DOHH2 (cell line): Measurements from ENCODE around the gene PDZK1IP1.

Experiments
- H3F3A ChIP-seq: fragments of 200-600 bp; sonication (generic), shearing (Covaris generic); 2 replicates; pipeline ENCODE4 v1.6.0; 2016; ENCODE audit warnings: antibody characterized with exemption, mild to moderate bottlenecking; ENCODE audit not compliant: control insufficient read depth, insufficient read depth
- H3K27ac ChIP-seq: fragments of 200-600 bp; sonication (generic); 2 replicates; pipeline ENCODE4 v1.5.1; 2014; ENCODE audit warnings: low read depth, mild to moderate bottlenecking, low read length, moderate library complexity
- H3K27me3 ChIP-seq: fragments of 200-600 bp; sonication (generic); 2 replicates; pipeline ENCODE4 v1.6.1; 2014; ENCODE audit warnings: mild to moderate bottlenecking, low read length, mixed read lengths; ENCODE audit not compliant: control insufficient read depth
- H3K36me3 ChIP-seq: fragments of 200-600 bp; sonication (generic); 2 replicates; pipeline ENCODE4 v1.6.1; 2014; ENCODE audit warnings: mild to moderate bottlenecking, low read length, moderate library complexity, mixed read lengths; ENCODE audit not compliant: control insufficient read depth
- H3K4me1 ChIP-seq: fragments of 200-600 bp; sonication (generic); 2 replicates; pipeline ENCODE4 v1.6.1; 2014; ENCODE audit warnings: mild to moderate bottlenecking, low read length, mixed read lengths; ENCODE audit not compliant: control insufficient read depth
- H3K4me2 ChIP-seq: fragments of 200-600 bp; sonication (generic); 2 replicates; pipeline ENCODE4 v1.6.0; 2014; ENCODE audit warnings: mild to moderate bottlenecking, low read length, moderate library complexity
- H3K4me3 ChIP-seq: fragments of 200-600 bp; sonication (generic); 2 replicates; pipeline ENCODE4 v1.5.1; 2014; ENCODE audit warnings: mild to moderate bottlenecking, low read length, mixed read lengths
- H3K79me2 ChIP-seq: fragments of 200-600 bp; sonication (generic); 2 replicates; pipeline ENCODE4 v1.6.1; 2014; ENCODE audit warnings: mild to moderate bottlenecking, low read length, mixed read lengths; ENCODE audit not compliant: control insufficient read depth
- H3K9me2 ChIP-seq: fragments of 200-600 bp; sonication (generic); replicated peaks from 2 replicates; pipeline ENCODE4 v1.6.1; 2014; ENCODE audit warnings: mild to moderate bottlenecking, low read length, mixed read lengths; ENCODE audit not compliant: control insufficient read depth
- H3K9me3 ChIP-seq: fragments of 200-600 bp; sonication (generic); 2 replicates; pipeline ENCODE4 v1.6.1; 2014; ENCODE audit warnings: antibody characterized with exemption, low read length, mixed read lengths; ENCODE audit not compliant: control insufficient read depth, insufficient read depth
- H4K20me1 ChIP-seq: fragments of 200-600 bp; sonication (generic); 2 replicates; pipeline ENCODE4 v1.6.0; 2014; ENCODE audit warnings: low read depth, mild to moderate bottlenecking, antibody characterized with exemption, low read length, moderate library complexity; ENCODE audit not compliant: control insufficient read depth, insufficient read depth
- EZH2phosphoT487 ChIP-seq: fragments of 200-600 bp; sonication (generic); IDR thresholded peaks from 2 replicates; pipeline ENCODE4 v1.6.1; 2017; ENCODE audit warnings: borderline replicate concordance, mild to moderate bottlenecking, antibody characterized with exemption, low read length, moderate library complexity, mixed read lengths
- TF ChIP-seq, protein P1 (sequence below): fragments of 200-600 bp; sonication (generic); IDR thresholded peaks from one replicate; pipeline ENCODE4 v1.5.1; 2014; ENCODE audit warnings: antibody characterized with exemption, mild to moderate bottlenecking, low read depth, low read length; ENCODE audit not compliant: poor library complexity, severe bottlenecking

The PDZK1IP1 gene

DNA sequence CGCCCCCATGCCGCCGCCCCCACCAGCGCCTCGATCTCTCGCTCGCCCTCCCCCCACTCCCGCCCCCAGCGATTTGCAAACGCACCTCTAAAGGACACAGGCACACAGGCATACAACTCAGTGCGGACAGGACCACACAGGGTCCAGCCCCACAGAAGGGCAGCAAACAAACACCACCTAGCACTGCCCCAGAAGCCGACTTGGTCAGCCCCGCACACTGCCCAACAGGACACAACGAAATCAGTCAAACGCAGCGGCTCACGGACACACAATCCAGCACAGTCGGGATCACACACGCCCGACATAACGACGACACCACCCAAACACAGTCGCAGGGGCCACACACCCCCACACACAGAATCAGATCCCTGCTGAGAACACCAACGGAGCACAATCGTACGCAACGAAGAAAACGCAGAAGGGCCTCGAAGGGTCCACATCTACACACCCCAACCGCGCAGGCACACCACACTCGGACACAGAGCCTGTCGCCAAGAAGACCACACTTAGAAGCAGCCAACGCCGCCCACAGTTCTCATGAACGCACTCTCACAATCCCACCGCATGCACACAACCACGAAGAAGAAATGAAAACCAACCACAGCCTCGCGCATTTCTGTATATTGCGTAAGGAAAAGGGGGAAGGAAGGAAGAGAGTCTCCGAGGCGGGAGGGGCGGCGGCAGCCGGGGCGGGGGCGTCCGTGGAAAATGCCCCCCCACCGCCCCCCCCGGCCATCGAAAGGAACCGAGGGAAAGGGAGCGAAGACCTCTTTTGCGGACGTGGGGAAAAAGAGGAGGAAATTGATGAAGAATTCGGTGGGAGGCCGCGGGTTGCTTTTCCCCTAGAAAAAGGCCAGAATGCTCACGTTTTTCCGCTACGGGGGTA lies 41.7 kb upstream of the PDZK1IP1 start:
- H4K20me1 ChIP-seq, result no peaks in the 10 kb centered on the region; the same call in 1 of the 2 replicates
- H3K4me3 ChIP-seq, result no peak overlapping the region
- peaks cover 76% of the 10 kb centered on the region for H3K27me3 ChIP-seq
- no peaks in the 10 kb centered on the region for H3K4me1 ChIP-seq
- H3K79me2 ChIP-seq, result no peaks in the 10 kb centered on the region
- H3K27ac ChIP-seq, result no peak overlapping the region
- no peaks in the 10 kb centered on the region for H3F3A ChIP-seq
- no peak overlapping the region for H3K4me2 ChIP-seq
- H3K9me3 ChIP-seq, result no peaks in the 10 kb centered on the region
- no peaks in the 10 kb centered on the region for H3K9me2 ChIP-seq
- TF ChIP-seq EZH2phosphoT487, result peak; percentile 95
- TF ChIP-seq, protein P1, sequence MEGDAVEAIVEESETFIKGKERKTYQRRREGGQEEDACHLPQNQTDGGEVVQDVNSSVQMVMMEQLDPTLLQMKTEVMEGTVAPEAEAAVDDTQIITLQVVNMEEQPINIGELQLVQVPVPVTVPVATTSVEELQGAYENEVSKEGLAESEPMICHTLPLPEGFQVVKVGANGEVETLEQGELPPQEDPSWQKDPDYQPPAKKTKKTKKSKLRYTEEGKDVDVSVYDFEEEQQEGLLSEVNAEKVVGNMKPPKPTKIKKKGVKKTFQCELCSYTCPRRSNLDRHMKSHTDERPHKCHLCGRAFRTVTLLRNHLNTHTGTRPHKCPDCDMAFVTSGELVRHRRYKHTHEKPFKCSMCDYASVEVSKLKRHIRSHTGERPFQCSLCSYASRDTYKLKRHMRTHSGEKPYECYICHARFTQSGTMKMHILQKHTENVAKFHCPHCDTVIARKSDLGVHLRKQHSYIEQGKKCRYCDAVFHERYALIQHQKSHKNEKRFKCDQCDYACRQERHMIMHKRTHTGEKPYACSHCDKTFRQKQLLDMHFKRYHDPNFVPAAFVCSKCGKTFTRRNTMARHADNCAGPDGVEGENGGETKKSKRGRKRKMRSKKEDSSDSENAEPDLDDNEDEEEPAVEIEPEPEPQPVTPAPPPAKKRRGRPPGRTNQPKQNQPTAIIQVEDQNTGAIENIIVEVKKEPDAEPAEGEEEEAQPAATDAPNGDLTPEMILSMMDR, result no peak
- no peaks in the 10 kb centered on the region for H3K36me3 ChIP-seq

DNA sequence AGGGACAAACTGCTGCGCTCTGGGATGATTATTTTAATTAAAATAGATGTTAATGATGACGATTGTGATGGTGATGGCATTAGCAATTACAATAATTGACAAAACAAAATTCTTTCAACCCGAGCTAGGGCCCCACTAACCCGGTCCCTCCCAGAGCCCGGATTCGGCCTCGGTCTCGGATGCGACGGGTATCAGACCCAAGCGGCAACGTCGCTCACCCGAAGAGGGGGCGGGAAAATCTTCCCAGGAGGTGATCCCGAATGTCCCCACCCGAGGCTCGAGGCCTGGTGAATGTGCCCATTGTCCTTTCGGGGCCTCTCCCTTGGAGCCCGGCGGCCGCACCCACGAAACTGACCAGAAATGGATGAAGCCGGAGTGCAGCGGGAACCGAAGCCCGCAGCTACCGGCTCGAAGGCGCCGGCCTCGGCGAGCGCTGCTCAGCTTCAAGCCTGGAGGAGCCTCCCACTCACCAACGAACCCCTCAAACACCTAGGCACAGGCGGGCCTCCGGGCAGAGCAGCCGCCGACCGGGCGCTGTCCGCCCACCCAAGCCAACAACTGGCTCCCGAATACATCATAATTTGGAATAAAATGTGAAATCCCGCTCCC lies 41.0 kb upstream of the PDZK1IP1 start:
- H3F3A ChIP-seq, result no peaks in the 10 kb centered on the region
- H3K36me3 ChIP-seq, result no peaks in the 10 kb centered on the region
- H4K20me1 ChIP-seq, result no peaks in the 10 kb centered on the region; the same call in 1 of the 2 replicates
- peaks cover 83% of the 10 kb centered on the region for H3K27me3 ChIP-seq
- no peaks in the 10 kb centered on the region for H3K9me3 ChIP-seq
- no peaks in the 10 kb centered on the region for H3K79me2 ChIP-seq
- H3K4me1 ChIP-seq, result no peaks in the 10 kb centered on the region
- H3K4me3 ChIP-seq, result no peak overlapping the region
- no peak overlapping the region for H3K4me2 ChIP-seq
- TF ChIP-seq EZH2phosphoT487, result no peak; the same call in 1 of the 2 replicates
- TF ChIP-seq, protein P1, result no peak
- no peaks in the 10 kb centered on the region for H3K9me2 ChIP-seq
- no peak overlapping the region for H3K27ac ChIP-seq

DNA sequence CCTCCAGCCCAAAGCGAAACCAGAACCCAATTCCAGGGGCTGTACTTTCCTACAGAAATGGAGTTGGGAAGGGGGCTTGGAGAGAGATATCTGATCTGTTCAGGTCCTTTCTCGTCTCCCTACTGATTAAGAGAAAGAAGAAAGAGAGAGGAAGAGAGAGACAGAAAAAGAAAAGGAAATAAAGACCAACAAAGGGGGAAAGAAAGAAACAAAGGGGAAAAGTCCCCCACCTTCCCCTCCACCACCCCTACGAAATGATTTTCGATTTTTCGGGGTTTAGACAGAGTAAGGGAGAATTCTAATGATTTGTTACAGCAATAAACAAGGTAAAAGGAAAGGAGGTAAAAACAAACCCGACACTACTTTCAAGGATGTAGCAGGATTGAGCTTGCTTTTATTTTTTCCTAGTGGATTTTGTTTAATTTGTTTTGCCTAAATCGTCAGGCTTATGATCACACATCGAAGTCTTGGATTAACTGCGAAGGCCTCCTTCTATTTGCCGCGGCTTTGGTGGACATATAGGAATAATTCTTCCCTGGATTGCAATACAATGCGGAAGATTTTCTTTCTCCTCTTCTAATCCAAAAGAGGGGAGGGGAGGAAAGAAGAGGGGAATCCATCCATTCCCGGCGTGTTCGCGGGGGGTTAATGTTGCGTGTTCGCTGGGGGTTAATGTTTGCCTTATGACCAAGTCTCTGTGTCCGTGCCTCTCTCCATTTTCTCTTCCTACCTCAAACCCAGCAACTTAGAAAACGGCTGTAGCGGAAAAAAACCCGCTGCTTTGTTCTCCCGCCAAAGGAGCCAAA lies 40.3 kb upstream of the PDZK1IP1 start:
- TF ChIP-seq, protein P1, result no peak
- TF ChIP-seq EZH2phosphoT487, result peak; percentile 91
- Histone ChIP-seq H3K9me2 (no peaks in the 10 kb centered on the region), H3K4me1 (no peaks in the 10 kb centered on the region), H3K9me3 (no peaks in the 10 kb centered on the region), H3F3A (no peaks in the 10 kb centered on the region), H4K20me1 (no peaks in the 10 kb centered on the region; the same call in 1 of the 2 replicates), H3K36me3 (no peaks in the 10 kb centered on the region), H3K4me3 (no peak overlapping the region), H3K27me3 (peaks cover 86% of the 10 kb centered on the region), H3K79me2 (no peaks in the 10 kb centered on the region), H3K27ac (no peak overlapping the region), H3K4me2 (no peak overlapping the region)
